ENCODE measurements around the gene LRFN5.
"Not testable (repeated sequence)": the region's sequence is repeated elsewhere in the genome, so short reads cannot be mapped to it uniquely, and the experiment has no call there.

GRCh38 chr14:41674511-41674971 lies 67.9 kb downstream of the LRFN5 start:
- TF ChIP-seq CTCF, POLR2AphosphoS5, POLR2A (IDR thresholded peaks at IDR 0.05): not testable (repeated sequence)
